HG02970 (cell line): ENCODE measurements around the gene APOL4.
"Not testable (repeated sequence)": the region's sequence is repeated elsewhere in the genome, so short reads cannot be mapped to it uniquely, and the experiment has no call there.

Experiments
- ATAC-seq: cut with Tn5 transposase; IDR thresholded peaks from one replicate; pipeline ENCODE4 v1.9.1; 2021; ENCODE audit warnings: mild to moderate bottlenecking, moderate library complexity, moderate number of reproducible peaks; ENCODE audit not compliant: unreplicated experiment, low FRiP score

APOL4 gene

GRCh38 chr22:36232715-36233401 is 31.2 kb upstream of the APOL4 start:
- no peak for ATAC-seq

GRCh38 chr22:36231051-36231450 is 29.4 kb upstream of the APOL4 start:
- ATAC-seq: not testable (repeated sequence)

- not testable (repeated sequence) for ATAC-seq
Measured at GRCh38 chr22:36229649-36230048, 28.0 kb upstream of the APOL4 start.

DNA sequence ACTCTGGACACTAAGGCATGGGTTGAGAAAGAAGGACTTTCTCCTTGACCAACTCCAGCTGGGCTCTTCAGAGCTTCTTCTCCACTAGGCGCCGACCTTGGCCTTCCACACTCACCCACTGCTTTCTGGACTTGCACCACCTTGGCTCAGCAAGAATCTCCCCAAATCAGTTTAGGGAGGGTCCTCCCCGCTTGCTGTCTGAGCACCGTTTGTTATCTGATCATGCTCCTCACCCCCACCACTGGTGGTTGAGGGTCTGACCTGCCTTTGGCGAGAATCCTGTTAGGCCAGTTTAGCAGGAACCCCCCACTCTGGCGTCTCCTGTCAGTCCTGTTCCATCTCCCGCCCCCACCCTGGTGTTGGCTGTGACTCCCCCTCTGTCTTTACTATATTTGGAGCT is 27.3 kb upstream of the APOL4 start:
- ATAC-seq: no peak

GRCh38 chr22:36228369-36228768 is 26.8 kb upstream of the APOL4 start:
- ATAC-seq: not testable (repeated sequence)

DNA sequence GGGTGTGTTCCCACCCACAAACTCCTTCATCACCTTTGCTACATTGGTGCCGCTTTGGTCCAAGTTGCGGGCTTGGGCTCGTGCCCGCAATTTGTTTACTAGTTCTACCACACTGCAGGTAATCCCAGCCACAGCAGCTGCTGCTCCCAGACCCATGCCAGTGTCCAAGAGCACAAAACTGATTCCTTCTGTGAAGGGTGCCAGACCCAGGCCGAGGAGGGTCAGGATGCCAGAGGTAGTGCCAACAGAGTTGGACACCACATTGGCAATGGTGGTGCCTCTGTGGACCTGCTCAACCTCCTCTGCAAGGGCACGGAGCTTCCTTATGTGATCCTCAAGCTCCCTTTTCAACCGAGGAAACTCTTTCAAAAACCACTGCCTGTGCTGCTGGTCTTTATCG is 26.2 kb upstream of the APOL4 start:
- no peak for ATAC-seq

DNA sequence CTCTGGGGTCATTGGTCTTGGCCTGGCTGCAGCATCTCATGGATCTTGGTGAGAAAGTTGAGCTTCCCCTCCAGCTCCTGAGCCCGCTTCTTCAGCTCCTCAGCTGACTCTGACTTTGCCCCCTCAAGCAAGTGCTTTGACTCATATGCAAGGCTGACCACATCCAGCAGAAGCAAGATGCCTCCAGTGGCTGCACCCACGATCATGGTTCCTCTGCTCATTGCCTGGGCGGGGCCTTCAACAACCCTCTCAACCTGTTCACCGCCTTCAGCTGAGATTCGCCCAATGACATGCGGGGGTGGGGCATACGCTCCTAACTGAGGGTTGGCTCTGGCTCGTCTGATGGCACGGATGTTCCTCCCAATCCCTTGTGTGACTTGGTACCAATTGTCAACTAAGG is 25.8 kb upstream of the APOL4 start:
- no peak for ATAC-seq

DNA sequence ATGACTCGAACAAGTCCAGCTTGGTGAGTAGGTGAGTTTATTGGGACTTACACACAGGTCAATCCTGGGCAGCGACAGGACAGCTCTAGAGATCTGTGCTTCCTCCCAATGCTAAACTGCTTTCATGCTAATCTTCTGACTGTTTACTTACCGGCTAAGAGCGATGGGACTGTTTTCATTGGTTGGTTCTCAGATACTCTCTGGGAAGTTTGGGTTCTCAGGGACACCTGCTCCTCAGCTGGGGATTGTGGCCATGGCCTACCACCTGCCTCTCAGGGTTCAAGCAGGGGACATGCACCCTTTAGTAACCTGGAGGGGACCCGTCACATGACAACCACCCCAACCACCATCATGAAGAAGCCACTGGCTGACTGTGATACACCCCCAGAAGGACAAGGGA is 24.6 kb upstream of the APOL4 start:
- ATAC-seq: no peak

GRCh38 chr22:36225333-36225922 is 23.8 kb upstream of the APOL4 start:
- ATAC-seq: no peak

DNA sequence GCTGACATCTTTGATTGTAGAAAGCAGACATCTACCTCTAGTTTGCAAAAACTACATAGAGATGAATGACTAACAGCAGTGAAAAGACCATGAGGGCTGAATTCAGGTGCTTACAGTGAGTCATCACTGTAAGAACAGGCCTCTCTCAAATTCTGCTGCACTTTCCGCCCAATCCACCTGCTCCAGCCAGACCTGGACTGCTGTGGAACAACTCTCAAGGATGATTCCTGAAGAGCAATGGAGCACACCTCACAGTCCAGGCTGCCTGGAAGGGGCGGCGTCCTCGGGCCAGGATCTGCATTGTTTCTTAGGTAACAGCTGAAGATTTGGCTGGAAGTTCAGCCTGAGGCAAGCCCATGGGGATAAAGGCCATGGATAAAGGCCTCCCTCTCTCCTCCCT is 22.6 kb upstream of the APOL4 start:
- no peak for ATAC-seq

DNA sequence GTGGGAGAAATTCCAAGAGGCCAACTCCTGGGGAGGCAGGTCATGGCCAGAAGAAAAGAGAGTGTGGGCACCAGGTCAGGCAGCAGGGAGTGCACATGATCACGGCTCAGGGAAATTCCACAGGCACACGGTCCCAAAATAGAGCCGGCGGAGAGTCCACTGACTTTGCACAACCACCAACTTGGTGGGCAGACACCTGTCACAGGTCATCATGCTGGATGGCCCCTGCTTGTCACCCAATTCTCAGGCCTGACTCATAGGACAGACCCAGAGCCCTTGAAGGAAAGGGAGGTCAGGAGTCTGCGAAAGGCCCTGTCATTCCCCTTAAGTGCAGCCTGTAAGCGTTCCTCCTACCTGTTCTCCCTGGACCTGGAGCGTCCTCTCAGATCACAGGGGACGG is 21.9 kb upstream of the APOL4 start:
- ATAC-seq: no peak

GRCh38 chr22:36222887-36223450 is 21.4 kb upstream of the APOL4 start:
- ATAC-seq: no peak

- no peak for ATAC-seq
Measured at GRCh38 chr22:36221799-36222751, 20.5 kb upstream of the APOL4 start.

DNA sequence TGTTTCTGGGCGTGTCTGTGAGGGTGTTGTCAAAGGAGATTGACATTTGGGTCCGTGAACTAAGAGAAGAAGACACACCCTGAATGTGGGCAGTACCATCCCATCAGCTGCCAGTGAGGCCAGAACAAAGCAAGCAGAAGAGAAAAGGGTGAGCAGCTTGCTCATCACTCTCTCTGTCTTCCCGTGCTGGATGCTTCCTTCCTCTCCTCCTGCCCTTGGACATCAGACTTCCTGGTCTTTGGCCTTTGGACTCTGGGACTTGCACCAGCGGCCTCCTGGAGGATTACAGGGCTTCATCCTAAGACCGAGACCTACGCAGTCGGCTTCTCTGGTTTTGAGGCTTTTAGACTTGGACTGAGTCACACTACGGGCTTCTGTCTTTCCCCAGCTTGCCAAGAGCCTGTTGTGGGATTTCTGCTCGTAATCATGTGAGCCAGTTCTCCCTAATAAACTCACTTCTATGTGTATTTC is 18.9 kb upstream of the APOL4 start:
- ATAC-seq: no peak

GRCh38 chr22:36218648-36219193 is 17.1 kb upstream of the APOL4 start:
- ATAC-seq: no peak

DNA sequence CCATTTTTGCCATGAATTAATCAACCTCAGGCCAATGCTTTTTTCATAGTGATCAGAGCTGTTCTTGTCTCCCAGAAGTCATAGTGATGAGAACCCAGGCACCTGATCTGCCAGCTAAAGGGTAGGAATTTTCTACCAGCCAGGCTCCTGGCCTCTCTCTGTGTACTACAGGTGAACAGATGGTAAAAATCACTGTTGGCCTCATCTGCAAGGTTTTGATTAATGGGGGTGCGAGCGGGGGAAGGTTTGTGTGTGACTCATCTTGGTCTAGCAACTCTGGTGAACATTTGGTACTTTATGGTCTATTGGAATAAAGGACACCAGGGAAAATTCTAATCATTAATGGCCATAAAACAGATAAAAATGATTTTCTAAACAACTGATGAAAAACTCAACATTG is 14.4 kb upstream of the APOL4 start:
- ATAC-seq: no peak

GRCh38 chr22:36213586-36213985 is 12.0 kb upstream of the APOL4 start:
- ATAC-seq: no peak

- no peak for ATAC-seq
Measured at GRCh38 chr22:36212901-36213300, 11.3 kb upstream of the APOL4 start.

DNA sequence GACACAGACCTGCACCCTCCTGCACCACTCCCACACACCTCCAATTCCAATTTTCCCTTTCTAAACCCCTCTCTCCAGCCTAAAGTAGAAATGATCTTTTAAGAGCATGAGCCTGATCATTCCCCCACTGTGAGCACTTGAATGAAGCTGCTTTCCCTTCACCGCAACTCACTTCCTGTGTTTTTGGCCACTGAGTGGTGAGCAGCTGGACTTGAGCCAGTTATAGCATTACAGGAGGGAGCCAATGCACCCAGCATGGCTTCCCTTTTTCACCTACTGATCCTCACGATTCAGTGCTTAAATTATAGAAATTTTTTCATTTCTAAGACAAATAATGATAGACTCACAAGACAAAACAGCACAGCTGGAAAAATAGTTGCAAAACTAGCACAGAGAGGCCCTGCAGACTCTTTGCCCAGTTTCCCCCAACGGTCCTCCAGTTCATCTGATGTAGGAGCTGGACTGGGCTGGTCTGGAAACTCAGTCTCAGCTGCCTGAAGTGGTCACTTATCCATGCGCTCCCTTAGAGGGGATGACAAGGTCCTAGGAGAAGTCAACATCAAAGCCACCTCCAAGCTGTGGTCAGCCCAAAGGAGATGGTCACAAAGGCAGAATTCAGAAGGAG is 9.7 kb upstream of the APOL4 start:
- no peak for ATAC-seq

- ATAC-seq: no peak
Measured at GRCh38 chr22:36210224-36210623, 8.6 kb upstream of the APOL4 start.
